IMR-90 (cell line): ENCODE results near the gene AMIGO3. TPM values are rescaled to one million over a fixed set of nuclear protein-coding genes. Genes with fewer than 3 reads are reported as not detected.

ENCODE experiments used
- ATAC-seq: fragments of 200-7000 bp; cut with Tn5 transposase; 2 replicates; pipeline ENCODE4 v1.9.1; 2020; ENCODE audit warnings: low read depth, mild to moderate bottlenecking, moderate library complexity
- BruUV-seq: library from RNA; stranded (reverse); fragments of 400-500 nt; replicated peaks from 2 replicates; lab custom pipeline; 2021; lab: Mats Ljungman, UMichigan
- CTCF ChIA-PET: fragments of 300-600 bp; formaldehyde crosslinking; extraction: SDS; loops from one replicate; lab custom pipeline; 2021; ENCODE audit warnings: antibody characterized with exemption; lab: Yijun Ruan, JAX
- POLR2A ChIA-PET: fragments of 300-600 bp; sonication (Branson Sonifier 250); formaldehyde crosslinking; loops from one replicate; lab custom pipeline; 2022; ENCODE audit warnings: antibody characterized with exemption; ENCODE audit not compliant: unreplicated experiment; lab: Charles Lee
- DNase-seq: peaks from one replicate; pipeline ENCODE4 v3.0.0; 2013
- H2AFZ ChIP-seq: replicated peaks from 2 replicates; pipeline ENCODE3; 2013; ENCODE audit warnings: low read length, mild to moderate bottlenecking; ENCODE audit not compliant: poor library complexity
- H2AK5ac ChIP-seq: 2 replicates; pipeline ENCODE4 v1.6.1; 2013; ENCODE audit warnings: low read depth, low read length, inconsistent platforms
- H2AK9ac ChIP-seq: replicated peaks from 2 replicates; pipeline ENCODE3; 2013; ENCODE audit warnings: mild to moderate bottlenecking, low read depth, low read length, moderate library complexity; ENCODE audit not compliant: poor library complexity
- H2BK120ac ChIP-seq: 2 replicates; pipeline ENCODE4 v1.6.1; 2013; ENCODE audit warnings: low read depth, low read length, inconsistent platforms
- H2BK15ac ChIP-seq: 3 replicates; pipeline ENCODE4 v1.6.1; 2013; ENCODE audit warnings: low read depth, low read length, inconsistent platforms
- H2BK20ac ChIP-seq: 2 replicates; pipeline ENCODE4 v1.6.1; 2013; ENCODE audit warnings: low read depth, mild to moderate bottlenecking, inconsistent platforms, low read length, moderate library complexity
- H2BK5ac ChIP-seq: 2 replicates; pipeline ENCODE4 v1.6.1; 2013; ENCODE audit warnings: mild to moderate bottlenecking, low read depth, low read length, inconsistent platforms; ENCODE audit not compliant: poor library complexity, severe bottlenecking
- H3K14ac ChIP-seq: replicated peaks from 2 replicates; pipeline ENCODE4 v1.6.1; 2013; ENCODE audit warnings: low read depth, low read length, inconsistent platforms
- H3K18ac ChIP-seq: 2 replicates; pipeline ENCODE4 v1.6.1; 2013; ENCODE audit warnings: low read depth, low read length, control low read depth
- H3K23ac ChIP-seq: 2 replicates; pipeline ENCODE4 v1.6.1; 2013; ENCODE audit warnings: low read depth, low read length, inconsistent platforms
- H3K27ac ChIP-seq: 2 replicates; pipeline ENCODE4 v1.5.1; 2013; ENCODE audit warnings: mild to moderate bottlenecking, control low read depth, low read length; ENCODE audit not compliant: insufficient read depth
- H3K27me3 ChIP-seq: 2 replicates; pipeline ENCODE4 v1.6.1; 2013; ENCODE audit warnings: low read length; ENCODE audit not compliant: control insufficient read depth, insufficient read depth
- H3K36me3 ChIP-seq: 2 replicates; pipeline ENCODE4 v1.6.1; 2013; ENCODE audit warnings: low read length, mixed read lengths; ENCODE audit not compliant: control insufficient read depth, insufficient read depth
- H3K4ac ChIP-seq: 2 replicates; pipeline ENCODE4 v1.6.1; 2013; ENCODE audit warnings: low read depth, low read length, inconsistent platforms
- H3K4me1 ChIP-seq: 2 replicates; pipeline ENCODE4 v1.6.1; 2013; ENCODE audit warnings: low read length, mixed read lengths; ENCODE audit not compliant: control insufficient read depth, insufficient read depth
- H3K4me2 ChIP-seq: 2 replicates; pipeline ENCODE4 v1.6.1; 2013; ENCODE audit warnings: low read depth, mild to moderate bottlenecking, control low read depth, low read length, moderate library complexity
- H3K4me3 ChIP-seq: 2 replicates; pipeline ENCODE4 v1.5.1; 2013; ENCODE audit warnings: low read depth, mild to moderate bottlenecking, control low read depth, low read length, moderate library complexity; ENCODE audit not compliant: insufficient read depth
- H3K56ac ChIP-seq: 2 replicates; pipeline ENCODE4 v1.6.1; 2013; ENCODE audit warnings: low read length, inconsistent platforms; ENCODE audit not compliant: insufficient read depth; ENCODE audit errors: extremely low read depth
- H3K79me1 ChIP-seq, 2 experiments: 2 replicates each; pipeline ENCODE4 v1.6.1; 2013; ENCODE audit warnings: low read length in 2 of 2, inconsistent platforms in 1 of 2, low read depth in 1 of 2
- H3K9ac ChIP-seq: 2 replicates; pipeline ENCODE4 v1.6.1; 2013; ENCODE audit warnings: low read depth, low read length, control low read depth
- H3K9me1 ChIP-seq: 2 replicates; pipeline ENCODE4 v1.6.1; 2013; ENCODE audit warnings: low read length, inconsistent platforms; ENCODE audit not compliant: insufficient read depth
- H3K9me3 ChIP-seq: 2 replicates; pipeline ENCODE4 v1.6.1; 2013; ENCODE audit warnings: low read length; ENCODE audit not compliant: control insufficient read depth, insufficient read depth
- H4K20me1 ChIP-seq: 2 replicates; pipeline ENCODE4 v1.6.1; 2013; ENCODE audit warnings: low read length, inconsistent platforms; ENCODE audit not compliant: insufficient read depth
- H4K5ac ChIP-seq: 2 replicates; pipeline ENCODE4 v1.6.1; 2013; ENCODE audit warnings: mild to moderate bottlenecking, low read depth, low read length, control low read depth
- H4K8ac ChIP-seq, 2 experiments: 2 replicates each; pipeline ENCODE4 v1.6.1; 2013; ENCODE audit warnings: low read depth in 2 of 2, low read length in 2 of 2, control low read depth in 1 of 2, inconsistent platforms in 1 of 2
- H4K91ac ChIP-seq: 2 replicates; pipeline ENCODE4 v1.6.1; 2013; ENCODE audit warnings: low read depth, low read length, inconsistent platforms; ENCODE audit not compliant: insufficient read depth
- BHLHE40 ChIP-seq: fragments of 150-350 bp; IDR thresholded peaks from 2 replicates; pipeline ENCODE4 v1.6.1; 2016; ENCODE audit warnings: mild to moderate bottlenecking, low read depth, low read length
- CEBPB ChIP-seq: IDR thresholded peaks from 2 replicates; pipeline ENCODE4 v1.6.1; 2012; ENCODE audit warnings: low read depth, low read length, improper control_type of control experiment
- CHD1 ChIP-seq: IDR thresholded peaks from 2 replicates; pipeline ENCODE4 v1.6.1; 2012; ENCODE audit warnings: low read depth, low read length, improper control_type of control experiment
- ELK1 ChIP-seq: fragments of 150-350 bp; IDR thresholded peaks from 2 replicates; pipeline ENCODE4 v1.6.1; 2016; ENCODE audit warnings: low read depth, mild to moderate bottlenecking, low read length, moderate library complexity, borderline replicate concordance
- FOS ChIP-seq: fragments of 150-350 bp; IDR thresholded peaks from 2 replicates; pipeline ENCODE4 v1.6.1; 2016; ENCODE audit warnings: low read depth, low read length
- MAFK ChIP-seq: IDR thresholded peaks from 2 replicates; pipeline ENCODE4 v1.6.1; 2012; ENCODE audit warnings: low read depth, low read length, improper control_type of control experiment
- MAZ ChIP-seq: IDR thresholded peaks from 2 replicates; pipeline ENCODE4 v1.6.1; 2012; ENCODE audit warnings: low read depth, mild to moderate bottlenecking, low read length, improper control_type of control experiment, moderate library complexity, borderline replicate concordance
- MXI1 ChIP-seq: IDR thresholded peaks from 2 replicates; pipeline ENCODE4 v1.6.1; 2012; ENCODE audit warnings: low read depth, mild to moderate bottlenecking, low read length, moderate library complexity, borderline replicate concordance
- NFE2L2 ChIP-seq: fragments of 150-350 bp; IDR thresholded peaks from 2 replicates; pipeline ENCODE4 v1.6.1; 2016; ENCODE audit warnings: low read depth, mild to moderate bottlenecking, low read length
- POLR2A ChIP-seq: IDR thresholded peaks from 2 replicates; pipeline ENCODE4 v1.6.1; 2012; ENCODE audit warnings: mild to moderate bottlenecking, low read depth, low read length
- RAD21 ChIP-seq: IDR thresholded peaks from 2 replicates; pipeline ENCODE4 v1.6.1; 2012; ENCODE audit warnings: low read length, improper control_type of control experiment
- RCOR1 ChIP-seq: IDR thresholded peaks from 2 replicates; pipeline ENCODE4 v1.6.1; 2012; ENCODE audit warnings: mild to moderate bottlenecking, low read length, improper control_type of control experiment; ENCODE audit not compliant: insufficient replicate concordance
- RFX5 ChIP-seq: IDR thresholded peaks from 2 replicates; pipeline ENCODE4 v1.8.0; 2012; ENCODE audit warnings: low read depth, mild to moderate bottlenecking, low read length, moderate library complexity
- SMC3 ChIP-seq: fragments of 150-350 bp; IDR thresholded peaks from 2 replicates; pipeline ENCODE4 v1.6.1; 2016; ENCODE audit warnings: low read depth, mild to moderate bottlenecking, antibody characterized with exemption, low read length, moderate library complexity
- USF2 ChIP-seq: fragments of 150-350 bp; IDR thresholded peaks from 2 replicates; pipeline ENCODE4 v1.6.1; 2017; ENCODE audit warnings: mild to moderate bottlenecking, antibody characterized with exemption, low read length, low read depth
- WGBS, 2 experiments: methylation state at CpG; one replicate each; pipeline versions ENCODE4 v1.1.5 to v1.1.7; 2013; ENCODE audit warnings: missing lambda C conversion rate in 2 of 2; ENCODE audit not compliant: insufficient read length in 1 of 2; ENCODE audit errors: extremely low coverage in 2 of 2; 5-methylcytosine and 5-hydroxymethylcytosine counted together
- dilution Hi-C: fragments of 300-500 bp; cut with HindIII; formaldehyde crosslinking; loops from one replicate; pipeline ENCODE4 v1.14.3; 2018; ENCODE audit warnings: low sequenced_read_pairs; ENCODE audit not compliant: unreplicated experiment
- in situ Hi-C: fragments of 300-500 bp; cut with MboI; formaldehyde crosslinking; loops from 3 replicates; pipeline ENCODE4 v1.14.3; 2019; ENCODE audit warnings: low sequenced_read_pairs, inconsistent platforms, mixed read lengths
- intact Hi-C: fragments of 100-400 bp; cut with micrococcal nuclease; formaldehyde crosslinking; loops from 2 replicates; pipeline ENCODE4 v1.10.0; 2022
- polyA plus RNA-seq, 3 experiments: library from polyadenylated mRNA; depleted of rRNA; stranded (reverse); fragments of >200 nt; gene quantifications; 2 replicates each; pipeline ENCODE4 v1.2.3, GENCODE V29; 2012; ENCODE audit warnings: low replicate concordance in 1 of 3
- total RNA-seq: library from RNA; depleted of rRNA; stranded (reverse); fragments of >200 nt; gene quantifications from 2 replicates; pipeline ENCODE4 v1.2.3, GENCODE V29; 2012
- TF ChIP-seq, protein P1 (sequence below): conservative IDR thresholded peaks from 2 replicates; pipeline ENCODE4 v1.5.1; 2012; ENCODE audit warnings: mild to moderate bottlenecking, low read depth, low read length, improper control_type of control experiment

Gene AMIGO3
- total and polyA plus RNA-seq, 2 of the 4 experiments (the other 2 are of a cell fraction): 1.5 TPM; not detected in 1

DNA sequence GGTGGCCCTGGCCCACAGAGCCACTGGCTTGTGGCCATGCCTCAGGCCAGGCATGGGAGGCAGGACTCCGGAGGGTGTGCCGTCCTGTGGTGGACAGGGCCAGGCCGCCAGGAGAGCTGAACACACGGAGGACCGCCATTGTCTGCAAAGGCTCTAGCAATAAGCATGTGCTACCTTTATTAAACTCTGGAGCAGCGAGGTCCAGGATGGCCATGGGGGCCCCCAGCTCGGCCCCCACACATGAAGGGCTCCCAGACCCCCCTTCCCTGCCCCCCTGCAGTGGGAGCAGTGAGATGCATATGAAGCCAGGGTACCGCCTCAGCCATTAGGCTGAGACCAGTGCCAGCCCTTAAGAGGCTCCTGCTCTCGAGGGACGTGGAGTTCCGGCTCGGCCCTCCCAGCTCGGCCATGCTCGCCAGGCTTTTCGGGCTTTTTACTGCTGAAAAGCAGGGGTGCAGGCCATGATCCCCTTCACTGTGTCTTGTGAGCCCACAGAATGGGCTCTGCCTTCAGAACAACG is 2.7 kb downstream of the AMIGO3 start:
- Histone ChIP-seq H2BK120ac (no peak overlapping the region), H3K27me3 (no peaks in the 10 kb centered on the region), H3K27ac (no peak overlapping the region), H2AFZ (no peak overlapping the region), H3K9me1 (no peaks in the 10 kb centered on the region; the same call in 1 of the 2 replicates), H2AK9ac (no peak overlapping the region), H4K8ac (no peak overlapping the region), H3K56ac (no peak overlapping the region), H3K36me3 (peaks cover 22% of the 10 kb centered on the region), H3K4ac (no peak overlapping the region), H4K20me1 (peaks cover 19% of the 10 kb centered on the region), H4K5ac (no peak overlapping the region), H3K4me1 (peaks cover 6% of the 10 kb centered on the region), H3K18ac (no peak overlapping the region), H3K23ac (no peak overlapping the region), H3K4me3 (no peak overlapping the region), H3K9ac (no peak overlapping the region), H3K79me1 (peaks cover 4 to 21% of the 10 kb centered on the region in 2 experiments; a peak in 3 of 4 replicates), H3K9me3 (no peaks in the 10 kb centered on the region), H3K14ac (no peak overlapping the region), H2AK5ac (no peak overlapping the region), H3K4me2 (no peak overlapping the region), H2BK15ac (no peak overlapping the region), H4K91ac (no peak overlapping the region), H2BK5ac (no peak overlapping the region), H2BK20ac (no peak overlapping the region)
- 100% methylated on average over 6 of the region's 16 CpGs; no CpG with 5 or more reads in 1 of the 2 experiments for WGBS, 2 experiments
- in situ Hi-C loops: no loop called here
- CTCF ChIA-PET: interaction anchor here (0.6 kb wide), 1 partner anchor 310 kb away, joined by 3 read pairs; no protein-coding TSS in a partner anchor
- POLR2A ChIA-PET: no interaction called here
- BruUV-seq: no TSS peak
- TF ChIP-seq, protein P1, sequence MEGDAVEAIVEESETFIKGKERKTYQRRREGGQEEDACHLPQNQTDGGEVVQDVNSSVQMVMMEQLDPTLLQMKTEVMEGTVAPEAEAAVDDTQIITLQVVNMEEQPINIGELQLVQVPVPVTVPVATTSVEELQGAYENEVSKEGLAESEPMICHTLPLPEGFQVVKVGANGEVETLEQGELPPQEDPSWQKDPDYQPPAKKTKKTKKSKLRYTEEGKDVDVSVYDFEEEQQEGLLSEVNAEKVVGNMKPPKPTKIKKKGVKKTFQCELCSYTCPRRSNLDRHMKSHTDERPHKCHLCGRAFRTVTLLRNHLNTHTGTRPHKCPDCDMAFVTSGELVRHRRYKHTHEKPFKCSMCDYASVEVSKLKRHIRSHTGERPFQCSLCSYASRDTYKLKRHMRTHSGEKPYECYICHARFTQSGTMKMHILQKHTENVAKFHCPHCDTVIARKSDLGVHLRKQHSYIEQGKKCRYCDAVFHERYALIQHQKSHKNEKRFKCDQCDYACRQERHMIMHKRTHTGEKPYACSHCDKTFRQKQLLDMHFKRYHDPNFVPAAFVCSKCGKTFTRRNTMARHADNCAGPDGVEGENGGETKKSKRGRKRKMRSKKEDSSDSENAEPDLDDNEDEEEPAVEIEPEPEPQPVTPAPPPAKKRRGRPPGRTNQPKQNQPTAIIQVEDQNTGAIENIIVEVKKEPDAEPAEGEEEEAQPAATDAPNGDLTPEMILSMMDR: no peak
- TF ChIP-seq MAFK: no peak
- TF ChIP-seq NFE2L2: no peak
- no peak for TF ChIP-seq SMC3
- TF ChIP-seq POLR2A: no peak
- TF ChIP-seq RFX5: no peak
- no peak for TF ChIP-seq ELK1
- no peak for TF ChIP-seq USF2
- no peak for TF ChIP-seq MAZ
- no peak for TF ChIP-seq FOS
- TF ChIP-seq CHD1: no peak
- TF ChIP-seq RCOR1: no peak
- no peak for TF ChIP-seq BHLHE40
- TF ChIP-seq RAD21: no peak
- no peak for TF ChIP-seq CEBPB
- no peak for TF ChIP-seq MXI1
- ATAC-seq (no peak), DNase-seq (no peak)
- dilution Hi-C loops: no loop called here
- intact Hi-C loops: no loop called here
